ENCODE results near the gene MED29.

- TF ChIP-seq MXI1 (IDR thresholded peaks at IDR 0.05; ENCODE audit: borderline replicate concordance, low read depth, low read length) (no peak), ZNF121 (CRISPR knock-in tag; IDR thresholded peaks at IDR 0.05) (no peak), NR2C2 (CRISPR knock-in tag; IDR thresholded peaks at IDR 0.05; ENCODE audit: borderline replicate concordance) (no peak), KAT7 (CRISPR knock-in tag; IDR thresholded peaks at IDR 0.05; ENCODE audit: borderline replicate concordance) (no peak), MTF1 (CRISPR knock-in tag; IDR thresholded peaks at IDR 0.05) (no peak), TEAD3 (CRISPR knock-in tag; optimal IDR thresholded peaks at IDR 0.05; ENCODE audit: borderline replicate concordance) (no peak), JUNB (CRISPR knock-in tag; IDR thresholded peaks at IDR 0.05; ENCODE audit: borderline replicate concordance) (no peak), GABPA (IDR thresholded peaks at IDR 0.05; ENCODE audit: low read depth, low read length) (no peak), GABPA (CRISPR knock-in tag; IDR thresholded peaks at IDR 0.05; ENCODE audit: low read depth) (no peak), MYC (CRISPR knock-in tag; IDR thresholded peaks at IDR 0.05; ENCODE audit: borderline replicate concordance) (no peak)
Observed at GRCh38 chr19:39347332-39348164, 43.6 kb upstream of the MED29 start.

Data from HepG2 (cell line).